BJ (cell line): ENCODE results near the gene ISCU. TPM values are rescaled to one million over a fixed set of nuclear protein-coding genes. Genes with fewer than 3 reads are reported as not detected.
"Not testable (repeated sequence)": the region's sequence is repeated elsewhere in the genome, so short reads cannot be mapped to it uniquely, and the experiment has no call there.

Experiments
- CTCF ChIA-PET: fragments of 350-600 bp; formaldehyde crosslinking; extraction: SDS; loops from one replicate; lab custom pipeline; 2021; ENCODE audit warnings: antibody characterized with exemption, inconsistent platforms; lab: Yijun Ruan, JAX
- POLR2A ChIA-PET: fragments of 300-600 bp; sonication (Branson Sonifier 250); formaldehyde crosslinking; extraction: SDS; loops from one replicate; lab custom pipeline; 2021; ENCODE audit warnings: antibody characterized with exemption; lab: Charles Lee
- DNase-seq: peaks from one replicate; pipeline ENCODE4 v3.0.0-alpha.2; 2011; ENCODE audit warnings: low read depth
- H3K27me3 ChIP-seq: 2 replicates; pipeline ENCODE4 v1.6.0; 2011; ENCODE audit warnings: low read length; ENCODE audit not compliant: control insufficient read depth, insufficient read depth
- H3K36me3 ChIP-seq: 2 replicates; pipeline ENCODE4 v1.5.1; 2011; ENCODE audit warnings: low read length; ENCODE audit not compliant: control insufficient read depth, insufficient read depth
- H3K4me3 ChIP-seq: 2 replicates; pipeline ENCODE4 v1.5.1; 2011; ENCODE audit warnings: low read depth, mild to moderate bottlenecking, control low read depth, low read length
- polyA plus RNA-seq: library from polyadenylated mRNA; depleted of rRNA; stranded (reverse); fragments of >200 nt; gene quantifications from 2 replicates; pipeline ENCODE4 v1.2.3, GENCODE V29; 2011
- TF ChIP-seq, protein P1 (sequence below): IDR thresholded peaks from 2 replicates; pipeline ENCODE4 v1.5.1; 2011; ENCODE audit warnings: low read depth, mild to moderate bottlenecking, control low read depth, inconsistent platforms, low read length, moderate library complexity; ENCODE audit not compliant: insufficient read depth

The ISCU gene
- polyA plus RNA-seq, 1 experiment, result 125 TPM

DNA sequence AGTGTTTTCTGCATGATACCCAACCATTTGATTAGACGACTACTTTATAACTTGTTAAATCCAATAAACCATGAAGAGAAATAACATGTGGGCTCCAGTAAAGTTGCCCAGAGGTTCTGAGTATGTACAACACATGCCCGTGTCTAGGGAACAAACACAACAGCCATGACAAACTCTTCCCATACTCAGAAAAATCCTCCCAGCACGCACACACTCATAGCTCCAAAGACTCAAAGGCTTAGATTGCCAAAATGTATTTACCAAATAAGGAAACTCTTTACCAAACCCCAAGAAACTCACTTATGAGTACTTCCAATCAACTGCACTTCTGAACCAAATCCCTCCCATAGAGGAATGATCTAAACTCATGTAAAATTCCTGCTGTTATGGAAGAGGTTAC, 18.7 kb upstream of the ISCU start:
- DNase-seq, result peak; percentile 54
- CTCF ChIA-PET, result interaction anchor here (0.6 to 1.3 kb wide), 2 partner anchors 12 to 121 kb away, joined by 3 read pairs; no protein-coding TSS in a partner anchor

DNA sequence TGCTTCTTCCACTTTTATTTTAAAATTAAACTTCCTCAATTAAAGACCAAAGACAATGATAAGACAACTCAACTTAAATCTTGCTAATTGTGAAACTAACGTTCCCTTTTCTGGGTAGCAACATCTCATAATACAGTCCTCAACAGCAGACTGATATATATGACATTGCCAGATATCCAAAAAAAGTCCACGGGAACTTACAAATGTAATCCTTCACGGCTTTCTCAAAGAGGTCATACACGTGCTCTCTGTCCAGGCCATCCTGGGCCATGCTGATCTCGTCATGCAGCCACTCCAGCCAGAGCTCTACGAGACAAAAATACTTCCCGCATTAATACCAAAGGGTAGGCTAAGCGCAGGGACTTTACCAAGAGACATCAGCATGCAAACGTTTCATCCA, 14.7 kb upstream of the ISCU start:
- Histone ChIP-seq H3K4me3 (no peak overlapping the region), H3K27me3 (no peaks in the 10 kb centered on the region), H3K36me3 (peaks cover 11% of the 10 kb centered on the region)
- ChIA-PET POLR2A (no interaction called here), CTCF (no interaction called here)
- TF ChIP-seq, protein P1, sequence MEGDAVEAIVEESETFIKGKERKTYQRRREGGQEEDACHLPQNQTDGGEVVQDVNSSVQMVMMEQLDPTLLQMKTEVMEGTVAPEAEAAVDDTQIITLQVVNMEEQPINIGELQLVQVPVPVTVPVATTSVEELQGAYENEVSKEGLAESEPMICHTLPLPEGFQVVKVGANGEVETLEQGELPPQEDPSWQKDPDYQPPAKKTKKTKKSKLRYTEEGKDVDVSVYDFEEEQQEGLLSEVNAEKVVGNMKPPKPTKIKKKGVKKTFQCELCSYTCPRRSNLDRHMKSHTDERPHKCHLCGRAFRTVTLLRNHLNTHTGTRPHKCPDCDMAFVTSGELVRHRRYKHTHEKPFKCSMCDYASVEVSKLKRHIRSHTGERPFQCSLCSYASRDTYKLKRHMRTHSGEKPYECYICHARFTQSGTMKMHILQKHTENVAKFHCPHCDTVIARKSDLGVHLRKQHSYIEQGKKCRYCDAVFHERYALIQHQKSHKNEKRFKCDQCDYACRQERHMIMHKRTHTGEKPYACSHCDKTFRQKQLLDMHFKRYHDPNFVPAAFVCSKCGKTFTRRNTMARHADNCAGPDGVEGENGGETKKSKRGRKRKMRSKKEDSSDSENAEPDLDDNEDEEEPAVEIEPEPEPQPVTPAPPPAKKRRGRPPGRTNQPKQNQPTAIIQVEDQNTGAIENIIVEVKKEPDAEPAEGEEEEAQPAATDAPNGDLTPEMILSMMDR, result no peak
- DNase-seq, result no peak

More for the DNA sequence above, 18.7 kb upstream of the ISCU start:
- no peaks in the 10 kb centered on the region for H3K27me3 ChIP-seq
- H3K36me3 ChIP-seq, result peaks cover 11% of the 10 kb centered on the region
- TF ChIP-seq, protein P1, result no peak
- POLR2A ChIA-PET, result no interaction called here
- no peak overlapping the region for H3K4me3 ChIP-seq

DNA sequence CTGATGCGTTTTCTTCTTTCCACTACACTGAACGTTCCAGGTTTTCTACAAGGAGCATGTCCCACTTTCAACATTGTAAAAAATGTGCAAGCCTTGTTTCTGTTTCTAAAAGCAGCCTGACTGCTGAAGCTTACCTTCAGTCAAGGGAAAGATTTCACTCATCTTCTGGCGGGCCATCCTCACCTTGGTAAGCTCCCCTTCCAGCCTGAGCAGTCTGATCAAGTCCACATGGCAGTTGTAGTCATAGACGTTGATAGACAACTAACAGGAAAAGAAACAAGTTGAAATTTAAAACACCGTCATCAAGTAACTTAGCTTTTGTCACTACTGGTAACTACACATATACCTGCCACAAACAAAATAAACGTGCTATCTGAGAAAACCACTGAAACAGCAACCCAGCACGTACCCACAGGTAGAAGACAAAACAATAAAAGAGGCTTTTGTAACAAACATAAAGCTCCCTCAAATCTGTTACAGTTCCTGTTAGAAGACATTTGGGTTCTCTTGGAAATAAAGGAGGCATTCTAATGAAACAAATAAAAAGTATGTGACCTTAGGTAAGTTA, 13.4 kb upstream of the ISCU start:
- no peak for DNase-seq
- TF ChIP-seq, protein P1, result no peak
- POLR2A ChIA-PET, result no interaction called here
- Histone ChIP-seq H3K4me3 (no peak overlapping the region), H3K27me3 (no peaks in the 10 kb centered on the region), H3K36me3 (peaks cover 11% of the 10 kb centered on the region)
- CTCF ChIA-PET, result interaction anchor here (1.1 to 1.5 kb wide), 2 partner anchors 21 to 69 kb away, joined by 3 to 6 read pairs; no protein-coding TSS in a partner anchor

DNA sequence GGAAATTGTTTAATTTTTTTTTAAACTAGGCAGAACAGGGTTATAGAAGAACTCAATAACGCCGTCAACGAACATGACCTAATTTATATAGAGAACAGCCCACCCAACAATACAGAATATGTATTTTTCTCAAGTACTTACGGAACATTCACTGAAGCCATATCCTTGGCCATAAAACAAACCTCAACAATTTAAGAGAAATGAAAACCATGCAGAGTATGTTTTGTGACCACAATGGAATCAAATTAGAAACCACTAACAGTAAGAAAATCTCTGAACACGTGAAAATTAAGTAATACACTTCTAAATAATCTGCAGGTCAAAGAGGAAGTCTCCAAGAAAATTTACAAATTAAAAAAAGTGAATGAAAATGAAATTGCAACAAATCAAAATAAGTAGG, 10.9 kb upstream of the ISCU start:
- Histone ChIP-seq H3K36me3 (peaks cover 2% of the 10 kb centered on the region), H3K27me3 (no peaks in the 10 kb centered on the region), H3K4me3 (no peak overlapping the region)
- TF ChIP-seq, protein P1, result no peak
- ChIA-PET POLR2A (no interaction called here), CTCF (no interaction called here)
- peak; percentile 71 for DNase-seq

DNA sequence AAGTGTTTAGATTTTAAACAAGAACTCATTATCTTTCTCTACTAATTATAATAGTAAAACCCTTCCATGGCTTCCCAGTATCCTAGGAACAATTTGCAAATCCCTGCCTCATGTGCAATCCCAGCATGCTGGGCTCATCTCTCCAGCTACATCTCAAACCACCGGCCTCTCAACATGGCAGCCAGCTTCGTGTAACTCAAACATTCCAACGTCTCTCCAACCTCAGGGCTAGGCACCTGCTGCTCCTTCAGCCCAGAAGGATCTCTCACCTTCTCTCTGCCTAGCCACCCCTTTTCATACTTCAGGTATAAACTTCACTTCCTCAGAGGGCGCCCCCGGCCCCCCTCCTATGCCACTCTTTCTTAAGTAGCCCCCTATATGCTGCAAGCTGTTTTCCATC, 8.6 kb upstream of the ISCU start:
- TF ChIP-seq, protein P1, result no peak
- Histone ChIP-seq H3K36me3 (peaks cover 1% of the 10 kb centered on the region; the same call in 1 of the 2 replicates), H3K27me3 (no peaks in the 10 kb centered on the region), H3K4me3 (no peak overlapping the region)
- DNase-seq, result no peak
- ChIA-PET CTCF (no interaction called here), POLR2A (no interaction called here)

DNA sequence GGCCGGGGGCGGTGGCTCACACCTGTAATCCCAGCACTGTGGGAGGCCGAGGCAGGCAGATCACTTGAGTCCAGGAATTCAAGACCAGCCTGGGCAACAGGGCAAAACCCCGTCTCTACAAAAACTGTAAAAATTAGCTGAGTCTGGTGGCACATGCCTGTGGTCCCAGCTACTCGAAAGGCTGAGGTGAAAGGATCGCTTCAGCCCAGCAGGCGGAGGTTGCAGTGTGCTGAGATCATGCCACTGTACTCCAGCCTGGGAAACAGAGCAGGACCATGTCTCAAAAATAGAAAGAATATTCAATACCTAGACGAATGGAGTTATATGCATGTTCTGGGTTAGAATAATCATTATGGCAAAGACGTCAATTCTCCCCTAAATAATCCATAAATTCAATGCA, 7.0 kb upstream of the ISCU start:
- H3K27me3 ChIP-seq, POLR2A ChIA-PET, DNase-seq, H3K36me3 ChIP-seq, H3K4me3 ChIP-seq: not testable (repeated sequence)
- CTCF ChIA-PET, result interaction anchor here (1.0 to 1.5 kb wide), 2 partner anchors 12 to 63 kb away, joined by 3 to 7 read pairs; no protein-coding TSS in a partner anchor
